Activated CD4-positive, alpha-beta T cell treated with anti-CD3 and anti-CD28 coated beads, Interleukin-2, Interleukin-6, amounts not matched to agents 100 ng/mL and 50 ng/mL, durations not matched to agents 16 hours and 8 hours (primary cell): ENCODE measurements around the gene COX18.

Experiments
- DNase-seq: peaks from one replicate; pipeline ENCODE4 v3.0.0-alpha.2; 2020

Gene COX18

GRCh38 chr4:73069338-73070073 lies at the start of gene COX18:
TSS of gene COX18 (minus strand) at chr4:73069716. CDS start at chr4:73069649, 67 bp downstream.
- DNase-seq = peak; percentile 98

DNA sequence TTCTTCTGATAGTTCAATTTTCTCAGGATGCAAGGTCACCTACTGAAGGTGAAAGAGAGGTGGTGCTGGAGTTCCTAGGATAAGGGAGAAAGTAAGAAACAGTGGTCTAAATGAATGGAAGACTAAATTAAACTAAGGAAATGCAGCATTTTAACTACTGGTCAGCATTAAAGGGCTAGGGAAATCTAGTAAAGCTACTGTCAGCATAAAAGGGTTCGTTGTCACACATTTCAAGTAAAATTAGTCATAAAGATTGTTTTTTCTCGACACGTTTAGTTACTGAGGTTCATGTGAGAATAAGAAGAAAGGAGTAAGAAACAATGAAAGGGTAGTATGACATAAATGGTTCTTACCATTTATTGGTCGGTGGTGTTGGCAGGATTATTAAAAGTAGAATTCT lies 40.0 kb upstream of the COX18 start:
- no peak for DNase-seq

DNA sequence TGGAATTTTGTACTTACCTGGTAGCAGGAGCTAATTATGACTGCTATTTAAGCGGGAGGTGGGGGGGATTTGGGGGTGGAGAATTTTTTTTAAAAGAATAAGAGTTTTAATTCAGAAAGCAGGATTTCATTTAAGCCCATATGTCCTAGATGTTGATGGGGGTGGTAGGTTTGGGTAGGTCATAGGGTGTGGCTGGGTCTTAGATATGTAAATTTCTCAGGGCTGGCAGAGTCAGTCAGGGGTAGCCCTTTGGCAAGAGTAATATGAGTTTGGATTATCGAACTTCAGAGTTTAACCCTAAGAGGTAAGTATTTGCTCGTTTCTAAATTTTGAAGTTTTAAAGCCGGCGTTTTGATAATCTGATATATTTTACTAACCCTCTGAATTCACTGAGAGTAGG lies 35.2 kb upstream of the COX18 start:
- no peak for DNase-seq

DNA sequence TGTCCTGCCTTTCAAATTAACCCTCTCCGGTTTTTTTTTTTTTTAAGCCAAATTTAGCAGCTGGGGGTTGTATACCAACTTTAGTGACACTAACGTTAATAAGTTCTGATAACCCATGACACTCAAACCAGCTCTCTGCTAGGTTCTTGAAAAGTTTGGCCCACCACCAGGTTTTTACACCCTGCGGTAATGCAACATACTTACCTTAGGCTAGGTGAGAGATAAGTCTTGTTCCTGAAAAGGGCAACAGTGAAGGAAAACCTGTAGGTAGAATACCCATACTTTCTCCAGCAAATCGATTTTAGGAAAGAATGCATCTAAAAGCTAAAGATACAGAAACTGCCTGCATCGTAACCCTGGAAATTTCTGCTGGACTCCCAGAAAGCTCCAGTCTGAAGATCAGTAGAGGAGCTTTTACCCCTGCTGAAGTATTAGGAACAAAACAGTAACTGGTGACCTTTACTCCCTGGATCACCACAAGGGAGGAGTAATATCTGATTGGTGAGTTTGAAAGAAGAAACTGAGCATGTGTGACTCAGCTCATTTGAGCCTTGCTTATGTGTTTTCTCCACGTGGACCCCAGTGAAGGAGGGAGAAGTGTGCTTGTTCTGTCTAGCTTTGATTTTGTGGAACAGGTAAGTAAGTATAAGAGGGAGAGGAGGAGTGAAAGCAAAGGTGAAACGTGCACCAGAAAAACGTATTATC lies 34.4 kb upstream of the COX18 start:
- peak; percentile 17 for DNase-seq

GRCh38 chr4:73099143-73099542 lies 29.6 kb upstream of the COX18 start:
- DNase-seq = no peak

GRCh38 chr4:73098713-73099112 lies 29.2 kb upstream of the COX18 start:
- DNase-seq = no peak

- DNase-seq = no peak
These were observed 28.5 kb upstream of the COX18 start for GRCh38 chr4:73098016-73098415.

DNA sequence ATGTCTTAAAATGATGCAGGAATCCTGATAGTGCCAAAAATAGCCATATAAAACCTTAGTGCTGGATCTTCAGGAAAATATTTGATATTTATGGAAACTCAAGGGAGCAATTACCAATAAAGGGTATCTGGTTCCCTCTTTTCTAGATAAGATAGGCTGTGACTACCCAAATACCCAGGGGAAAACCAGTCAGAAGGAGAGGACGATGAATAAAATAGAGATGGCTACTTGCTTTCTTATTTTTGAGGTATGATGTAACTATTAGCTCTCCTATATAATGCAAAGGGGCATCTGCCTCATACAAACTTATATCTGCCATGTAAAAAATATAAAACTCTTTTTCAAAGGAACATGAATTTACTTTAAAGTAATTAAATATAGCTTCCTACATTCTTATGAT lies 23.4 kb upstream of the COX18 start:
- DNase-seq = no peak

- no peak for DNase-seq
These were observed 21.2 kb upstream of the COX18 start for GRCh38 chr4:73090738-73091137.

- DNase-seq = no peak
These were observed 18.4 kb upstream of the COX18 start for GRCh38 chr4:73087871-73088270.

DNA sequence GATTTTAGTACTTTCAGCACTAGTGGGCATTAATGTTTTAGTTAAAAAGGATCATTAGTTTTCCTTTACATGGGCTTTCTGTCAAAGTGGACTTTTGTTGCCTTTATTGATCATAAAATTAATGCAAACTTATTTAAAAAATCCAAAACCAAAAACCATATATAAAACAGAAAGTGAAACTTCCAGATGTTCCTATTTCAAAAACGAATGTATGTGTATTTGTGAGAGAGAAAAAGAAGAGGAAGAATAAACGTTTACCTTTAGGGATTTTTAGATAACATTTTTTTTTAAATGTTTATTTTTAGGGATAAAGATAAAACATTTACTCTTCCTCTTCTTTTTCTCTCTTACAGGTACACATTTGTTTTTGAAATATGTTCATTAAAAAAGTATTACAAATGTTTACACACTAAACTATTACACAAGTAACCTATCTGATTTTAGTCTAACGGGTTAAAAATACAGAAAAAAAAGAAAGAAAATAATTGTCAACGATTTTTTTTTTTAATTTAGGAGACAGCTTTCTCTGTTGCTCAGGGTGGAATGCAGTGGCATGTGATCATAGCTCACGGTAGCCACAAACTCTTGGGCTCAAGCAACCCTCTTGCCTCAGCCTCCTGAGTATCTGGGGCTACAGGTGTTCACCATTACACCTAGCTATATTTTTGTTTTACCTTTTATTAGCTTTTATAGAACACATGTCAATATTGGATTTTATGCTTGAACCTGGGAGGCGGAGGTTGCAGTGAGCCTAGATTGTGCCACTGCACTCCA lies 16.8 kb upstream of the COX18 start:
- no peak for DNase-seq

GRCh38 chr4:73080789-73081188 lies 11.3 kb upstream of the COX18 start:
- DNase-seq = no peak

DNA sequence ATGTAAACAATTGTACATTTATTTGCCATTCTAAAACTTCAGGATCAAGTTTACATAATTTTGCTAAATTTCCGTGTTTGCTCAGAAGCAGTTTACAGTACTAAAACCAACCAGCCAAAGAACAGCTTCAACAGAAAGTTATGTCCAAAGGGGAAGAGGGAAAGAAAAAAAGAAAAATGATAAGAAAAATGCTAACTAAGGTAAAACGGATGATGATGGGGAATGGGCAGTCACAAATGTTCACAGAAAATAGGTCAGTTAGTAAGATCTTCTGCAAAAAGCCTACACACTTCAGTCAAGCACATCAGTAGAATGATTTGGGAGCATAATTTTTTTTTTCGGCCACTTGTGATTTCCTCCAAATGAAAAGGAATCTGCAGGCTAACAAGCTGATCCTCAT lies 6.3 kb upstream of the COX18 start:
- no peak for DNase-seq

DNA sequence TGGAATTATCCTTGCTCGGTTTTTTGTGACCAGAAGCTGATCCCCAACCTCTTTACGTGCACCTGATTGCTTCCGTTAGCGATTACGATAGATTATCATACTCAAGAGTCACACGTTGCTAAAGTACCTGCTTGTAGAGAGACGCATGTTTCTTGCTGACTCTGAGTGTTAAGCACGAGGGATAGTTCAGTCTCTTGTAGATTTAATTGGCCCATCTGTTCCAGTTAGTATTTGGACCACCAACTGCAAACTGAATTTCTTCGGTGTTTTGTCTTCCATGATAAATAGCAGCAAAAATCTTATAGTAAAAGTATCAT lies 516 bp upstream of the COX18 start:
- no peak for DNase-seq

DNA sequence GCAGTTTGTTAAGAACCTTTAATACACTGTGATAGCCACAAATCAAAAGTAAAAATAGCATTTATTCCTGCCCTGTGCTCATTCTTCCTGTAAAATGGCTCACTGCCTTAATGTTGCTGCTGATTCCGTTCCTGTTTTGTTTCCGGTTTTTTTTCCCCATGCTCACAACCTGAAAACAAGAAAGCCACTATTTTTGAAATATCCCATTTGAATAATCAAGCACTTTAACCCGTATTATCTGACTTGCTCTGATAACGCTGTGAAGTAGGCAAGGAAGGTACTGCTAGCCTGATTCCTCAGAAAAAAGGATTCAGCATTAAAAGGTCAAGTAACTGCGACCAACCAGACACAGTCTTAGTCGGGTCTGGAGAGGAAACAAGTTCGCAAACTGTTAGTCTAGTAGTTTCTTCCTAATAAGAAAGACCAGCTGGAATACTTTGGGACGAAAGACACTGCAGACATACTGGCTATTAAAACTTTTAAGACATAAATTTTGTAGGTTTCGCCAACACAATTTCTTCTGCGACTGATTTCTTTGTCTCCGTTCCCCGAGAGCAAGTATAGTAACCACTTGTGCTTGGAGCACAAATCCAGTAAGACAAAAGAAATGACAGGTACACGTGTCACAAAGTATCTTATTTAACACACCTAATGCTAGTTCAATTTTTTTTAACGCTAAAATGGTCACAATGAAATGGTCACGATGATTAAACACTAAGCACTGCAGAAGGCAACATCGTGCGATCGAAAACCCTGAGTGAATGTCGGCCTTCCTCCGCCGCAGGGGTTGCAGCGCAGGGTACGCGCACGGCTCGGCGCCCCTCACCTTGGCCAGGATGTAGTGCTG lies 802 bp downstream of the COX18 start:
- DNase-seq = peak; percentile 60

- peak; percentile 70 for DNase-seq
These were observed 1.5 kb downstream of the COX18 start for GRCh38 chr4:73067971-73068394.

GRCh38 chr4:73066928-73067327 lies 2.6 kb downstream of the COX18 start:
- peak; percentile 51 for DNase-seq

DNA sequence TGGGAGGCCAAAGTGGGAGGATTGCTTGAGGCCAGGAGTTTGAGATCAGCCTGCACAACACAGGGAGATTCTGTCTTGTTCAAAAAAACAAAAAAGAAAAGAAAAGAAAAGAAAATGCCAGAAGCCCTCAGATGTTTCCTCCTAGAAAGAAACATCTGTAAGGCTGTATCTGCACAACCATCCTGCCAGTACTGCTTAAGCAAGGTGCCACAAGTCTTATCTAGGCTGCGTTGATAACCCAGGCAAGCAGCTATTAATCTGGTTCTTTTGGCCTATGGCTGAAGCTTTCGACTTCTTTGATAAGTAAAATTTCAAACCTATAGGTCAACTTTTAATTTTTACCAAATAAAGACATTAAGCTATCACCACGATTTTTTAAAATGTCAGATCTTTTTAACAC lies 3.1 kb downstream of the COX18 start:
- DNase-seq = no peak

- DNase-seq = no peak
These were observed 5.0 kb downstream of the COX18 start for GRCh38 chr4:73064536-73064935.

DNA sequence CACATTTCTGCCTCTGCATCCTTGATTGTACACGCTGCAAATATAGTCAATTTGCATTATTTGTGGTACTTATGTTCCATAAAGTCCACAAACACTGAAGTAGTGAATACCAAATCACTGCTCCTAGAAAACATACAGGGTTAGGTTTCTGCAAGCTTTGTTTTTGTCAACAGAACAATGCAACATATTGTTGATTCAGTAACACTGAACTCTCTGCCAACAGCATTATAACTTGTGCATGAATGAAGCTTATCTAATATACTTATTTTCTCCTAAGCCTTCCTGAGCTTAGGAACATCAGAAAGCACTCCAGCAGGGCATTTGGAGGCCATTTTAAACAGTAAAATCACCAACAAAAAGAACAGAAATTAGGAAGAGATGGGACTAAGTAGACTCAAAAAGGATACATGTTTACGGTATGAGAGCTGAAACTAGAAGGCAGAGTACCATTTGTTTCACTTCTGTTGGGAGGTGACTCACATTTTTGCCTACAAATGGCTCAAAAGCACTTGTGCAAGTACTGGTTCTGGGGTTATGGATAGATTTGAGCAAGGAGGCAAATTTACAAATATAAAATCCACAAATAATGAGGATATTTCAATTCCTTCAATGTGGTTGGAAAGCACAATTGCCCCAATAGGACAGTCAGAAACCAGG lies 14.1 kb downstream of the COX18 start:
- peak; percentile 27 for DNase-seq

DNA sequence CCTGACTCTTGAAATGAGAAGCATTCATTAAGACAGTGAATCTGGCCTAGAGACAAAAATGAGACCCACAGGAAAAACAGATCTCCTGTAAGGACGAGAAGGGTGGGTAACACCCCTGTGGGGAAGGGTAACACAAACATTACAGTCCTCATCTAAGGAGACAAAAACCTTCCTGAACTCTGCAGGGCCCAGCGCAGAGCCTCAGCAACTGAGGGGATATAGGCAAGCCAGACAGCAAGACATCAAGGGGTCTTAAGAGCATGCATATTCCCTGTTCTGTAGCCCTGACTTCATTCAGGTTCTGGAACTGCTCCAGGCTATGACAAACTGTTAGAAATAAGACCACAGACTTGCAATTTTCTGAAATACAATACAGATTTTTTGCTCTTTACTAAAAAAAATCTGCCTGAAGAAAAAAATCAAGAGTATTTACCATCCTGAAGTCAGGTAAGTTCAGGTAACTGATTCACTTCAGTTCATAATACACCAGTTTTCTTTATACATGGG lies 15.5 kb downstream of the COX18 start:
- no peak for DNase-seq

- DNase-seq = no peak
These were observed 16.4 kb downstream of the COX18 start for GRCh38 chr4:73053076-73053475.
